ENCODE data around the gene TIMELESS. TPM values are rescaled to one million over a fixed set of nuclear protein-coding genes. Genes with fewer than 3 reads are reported as not detected.

The TIMELESS gene
- total and polyA plus RNA-seq, 10 of the 15 experiments (the other 5 are each of a cell fraction or from before 2014, with no cell fraction given) = 5.8 to 57.8 (median 31.8) TPM

DNA sequence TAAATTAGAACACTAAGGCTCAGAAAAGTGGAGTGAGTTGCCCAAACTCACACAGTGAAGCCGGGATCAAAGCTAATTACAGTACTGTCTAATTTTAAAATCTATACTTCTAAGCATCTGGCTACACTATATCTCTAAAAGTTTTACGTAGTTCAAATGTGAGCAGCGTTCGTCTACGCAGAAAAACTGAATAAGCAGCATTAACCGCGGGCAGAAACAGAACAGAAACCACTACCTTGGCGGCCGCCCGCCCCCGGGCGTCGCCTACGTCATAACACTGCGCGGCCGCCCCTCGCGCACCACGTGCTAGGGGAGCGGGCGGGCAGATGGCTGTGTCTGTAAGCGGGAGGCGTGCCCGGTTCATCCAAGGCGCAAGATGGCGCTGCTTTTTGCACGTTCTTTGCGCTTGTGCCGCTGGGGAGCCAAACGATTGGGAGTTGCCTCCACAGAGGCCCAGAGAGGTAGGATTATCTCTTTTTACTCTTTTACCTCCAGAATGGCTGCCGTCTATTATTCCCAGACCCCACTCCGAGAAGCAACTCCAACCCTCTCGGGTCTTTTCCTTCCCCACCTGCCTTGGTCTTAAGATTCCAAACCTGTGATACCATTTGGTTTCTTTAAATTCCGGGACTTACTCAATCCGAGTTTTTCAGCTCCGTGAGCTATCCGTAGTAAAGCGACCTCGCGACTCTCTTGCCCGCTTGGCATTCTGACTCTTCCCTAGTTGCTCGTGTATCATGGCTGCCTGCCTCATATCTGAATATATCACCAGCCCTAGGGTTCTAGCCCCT, 19.2 kb upstream of the TIMELESS start, which contains the start of gene SPRYD4 (continued):
- TF ChIP-seq, protein P1, sequence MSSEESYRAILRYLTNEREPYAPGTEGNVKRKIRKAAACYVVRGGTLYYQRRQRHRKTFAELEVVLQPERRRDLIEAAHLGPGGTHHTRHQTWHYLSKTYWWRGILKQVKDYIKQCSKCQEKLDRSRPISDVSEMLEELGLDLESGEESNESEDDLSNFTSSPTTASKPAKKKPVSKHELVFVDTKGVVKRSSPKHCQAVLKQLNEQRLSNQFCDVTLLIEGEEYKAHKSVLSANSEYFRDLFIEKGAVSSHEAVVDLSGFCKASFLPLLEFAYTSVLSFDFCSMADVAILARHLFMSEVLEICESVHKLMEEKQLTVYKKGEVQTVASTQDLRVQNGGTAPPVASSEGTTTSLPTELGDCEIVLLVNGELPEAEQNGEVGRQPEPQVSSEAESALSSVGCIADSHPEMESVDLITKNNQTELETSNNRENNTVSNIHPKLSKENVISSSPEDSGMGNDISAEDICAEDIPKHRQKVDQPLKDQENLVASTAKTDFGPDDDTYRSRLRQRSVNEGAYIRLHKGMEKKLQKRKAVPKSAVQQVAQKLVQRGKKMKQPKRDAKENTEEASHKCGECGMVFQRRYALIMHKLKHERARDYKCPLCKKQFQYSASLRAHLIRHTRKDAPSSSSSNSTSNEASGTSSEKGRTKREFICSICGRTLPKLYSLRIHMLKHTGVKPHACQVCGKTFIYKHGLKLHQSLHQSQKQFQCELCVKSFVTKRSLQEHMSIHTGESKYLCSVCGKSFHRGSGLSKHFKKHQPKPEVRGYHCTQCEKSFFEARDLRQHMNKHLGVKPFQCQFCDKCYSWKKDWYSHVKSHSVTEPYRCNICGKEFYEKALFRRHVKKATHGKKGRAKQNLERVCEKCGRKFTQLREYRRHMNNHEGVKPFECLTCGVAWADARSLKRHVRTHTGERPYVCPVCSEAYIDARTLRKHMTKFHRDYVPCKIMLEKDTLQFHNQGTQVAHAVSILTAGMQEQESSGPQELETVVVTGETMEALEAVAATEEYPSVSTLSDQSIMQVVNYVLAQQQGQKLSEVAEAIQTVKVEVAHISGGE (CRISPR knock-in tag; IDR thresholded peaks at IDR 0.05) = no peak
- TF ChIP-seq GATAD2B (conservative IDR thresholded peaks at IDR 0.05; ENCODE audit: low read depth) = no peak
- TF ChIP-seq MYC (IDR thresholded peaks at IDR 0.05; ENCODE audit: insufficient read depth, insufficient read length, insufficient replicate concordance, low read length, severe bottlenecking) = peak; percentile 97
- TF ChIP-seq, protein P2, sequence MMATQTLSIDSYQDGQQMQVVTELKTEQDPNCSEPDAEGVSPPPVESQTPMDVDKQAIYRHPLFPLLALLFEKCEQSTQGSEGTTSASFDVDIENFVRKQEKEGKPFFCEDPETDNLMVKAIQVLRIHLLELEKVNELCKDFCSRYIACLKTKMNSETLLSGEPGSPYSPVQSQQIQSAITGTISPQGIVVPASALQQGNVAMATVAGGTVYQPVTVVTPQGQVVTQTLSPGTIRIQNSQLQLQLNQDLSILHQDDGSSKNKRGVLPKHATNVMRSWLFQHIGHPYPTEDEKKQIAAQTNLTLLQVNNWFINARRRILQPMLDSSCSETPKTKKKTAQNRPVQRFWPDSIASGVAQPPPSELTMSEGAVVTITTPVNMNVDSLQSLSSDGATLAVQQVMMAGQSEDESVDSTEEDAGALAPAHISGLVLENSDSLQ (IDR thresholded peaks at IDR 0.05) = no peak
- no peak for TF ChIP-seq CUX1 (IDR thresholded peaks at IDR 0.05; ENCODE audit: insufficient replicate concordance, low read depth, low read length)
- peak; percentile 84 for TF ChIP-seq SP1 (IDR thresholded peaks at IDR 0.05; ENCODE audit: low read depth, low read length)
- 0 out of 2 replicates have a peak, but pooled peaks have one; percentile 9 for TF ChIP-seq BCL11A (IDR thresholded peaks at IDR 0.05; ENCODE audit: low read depth, low read length)
- peak; percentile 70 for TF ChIP-seq ATF7 (IDR thresholded peaks at IDR 0.05; ENCODE audit: low read depth)
- TF ChIP-seq FOS (IDR thresholded peaks at IDR 0.05; ENCODE audit: borderline replicate concordance, extremely low read depth, insufficient read length) = no peak
- TF ChIP-seq, protein P3, sequence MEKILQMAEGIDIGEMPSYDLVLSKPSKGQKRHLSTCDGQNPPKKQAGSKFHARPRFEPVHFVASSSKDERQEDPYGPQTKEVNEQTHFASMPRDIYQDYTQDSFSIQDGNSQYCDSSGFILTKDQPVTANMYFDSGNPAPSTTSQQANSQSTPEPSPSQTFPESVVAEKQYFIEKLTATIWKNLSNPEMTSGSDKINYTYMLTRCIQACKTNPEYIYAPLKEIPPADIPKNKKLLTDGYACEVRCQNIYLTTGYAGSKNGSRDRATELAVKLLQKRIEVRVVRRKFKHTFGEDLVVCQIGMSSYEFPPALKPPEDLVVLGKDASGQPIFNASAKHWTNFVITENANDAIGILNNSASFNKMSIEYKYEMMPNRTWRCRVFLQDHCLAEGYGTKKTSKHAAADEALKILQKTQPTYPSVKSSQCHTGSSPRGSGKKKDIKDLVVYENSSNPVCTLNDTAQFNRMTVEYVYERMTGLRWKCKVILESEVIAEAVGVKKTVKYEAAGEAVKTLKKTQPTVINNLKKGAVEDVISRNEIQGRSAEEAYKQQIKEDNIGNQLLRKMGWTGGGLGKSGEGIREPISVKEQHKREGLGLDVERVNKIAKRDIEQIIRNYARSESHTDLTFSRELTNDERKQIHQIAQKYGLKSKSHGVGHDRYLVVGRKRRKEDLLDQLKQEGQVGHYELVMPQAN (conservative IDR thresholded peaks at IDR 0.05) = peak; percentile 81
- peak; percentile 62; the same call in 1 of the 2 replicates for TF ChIP-seq TCF3 (IDR thresholded peaks at IDR 0.05; ENCODE audit: borderline replicate concordance, insufficient read depth, low read depth, low read length)

All from GM12878 (cell line).